ENCODE measurements around the gene PLCB3.
A peak's percentile ranks its signal among the peaks of the same experiment; 100 is the strongest.

Gene PLCB3

GRCh38 chr11:64224891-64225607 is 26.3 kb upstream of the PLCB3 start:
- in situ Hi-C loops (cut with HindIII; ENCODE audit: low sequenced_read_pairs) = loop anchor here (25.0 kb wide), 1 partner anchor 412 kb away; no protein-coding TSS in a partner anchor
- DNase-seq (ENCODE audit: low read depth) = no peak
- peak overlapping the region; percentile 61 for H3K4me3 ChIP-seq (ENCODE audit: low read depth, low read length)
- TF ChIP-seq, protein P1, sequence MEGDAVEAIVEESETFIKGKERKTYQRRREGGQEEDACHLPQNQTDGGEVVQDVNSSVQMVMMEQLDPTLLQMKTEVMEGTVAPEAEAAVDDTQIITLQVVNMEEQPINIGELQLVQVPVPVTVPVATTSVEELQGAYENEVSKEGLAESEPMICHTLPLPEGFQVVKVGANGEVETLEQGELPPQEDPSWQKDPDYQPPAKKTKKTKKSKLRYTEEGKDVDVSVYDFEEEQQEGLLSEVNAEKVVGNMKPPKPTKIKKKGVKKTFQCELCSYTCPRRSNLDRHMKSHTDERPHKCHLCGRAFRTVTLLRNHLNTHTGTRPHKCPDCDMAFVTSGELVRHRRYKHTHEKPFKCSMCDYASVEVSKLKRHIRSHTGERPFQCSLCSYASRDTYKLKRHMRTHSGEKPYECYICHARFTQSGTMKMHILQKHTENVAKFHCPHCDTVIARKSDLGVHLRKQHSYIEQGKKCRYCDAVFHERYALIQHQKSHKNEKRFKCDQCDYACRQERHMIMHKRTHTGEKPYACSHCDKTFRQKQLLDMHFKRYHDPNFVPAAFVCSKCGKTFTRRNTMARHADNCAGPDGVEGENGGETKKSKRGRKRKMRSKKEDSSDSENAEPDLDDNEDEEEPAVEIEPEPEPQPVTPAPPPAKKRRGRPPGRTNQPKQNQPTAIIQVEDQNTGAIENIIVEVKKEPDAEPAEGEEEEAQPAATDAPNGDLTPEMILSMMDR (IDR thresholded peaks at IDR 0.05; ENCODE audit: low read depth, low read length, missing control alignments) = no peak

DNA sequence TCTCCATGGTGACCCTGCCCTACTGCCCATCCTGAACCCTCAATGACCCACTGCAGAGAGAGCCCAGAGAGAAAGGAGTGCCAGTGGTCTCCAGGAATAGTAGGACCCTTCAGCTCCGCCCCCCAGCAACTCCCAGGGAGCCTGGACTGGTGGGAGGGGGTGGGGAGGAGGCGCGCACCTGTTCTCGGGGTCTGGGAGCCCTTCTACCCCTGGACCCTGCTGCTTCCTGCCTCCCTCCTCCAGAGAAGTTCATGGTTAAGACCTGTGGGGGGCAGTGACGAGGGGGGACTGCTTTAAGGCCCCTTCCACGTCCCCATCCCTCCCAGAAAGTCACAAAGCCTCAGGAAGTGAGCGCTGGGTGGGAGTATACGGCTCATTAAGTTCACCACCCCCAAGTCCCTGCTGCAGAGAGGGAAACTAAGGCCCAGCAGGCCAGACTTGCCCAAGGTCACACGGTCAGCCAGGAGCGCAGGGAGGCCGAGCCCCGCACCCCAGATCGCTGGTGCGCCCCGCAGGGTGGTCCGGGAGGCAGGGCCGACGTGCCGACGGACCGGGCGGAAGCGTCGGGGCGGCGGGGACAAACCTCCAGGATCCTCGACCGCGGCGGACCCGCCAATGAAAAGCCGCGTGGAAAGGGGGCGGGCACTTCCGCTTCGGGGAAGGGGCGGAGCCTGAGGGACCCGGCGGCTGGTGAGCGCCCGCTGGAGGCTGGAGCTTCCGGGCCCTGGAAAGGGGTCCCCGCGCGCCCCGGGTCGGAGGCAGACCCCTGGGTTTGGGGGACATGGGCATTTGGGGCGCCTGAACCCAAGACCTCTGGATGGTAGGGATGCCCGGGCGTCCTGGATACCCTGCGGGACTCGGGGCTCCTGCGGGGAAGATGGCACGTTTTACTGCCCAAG is 25.5 kb upstream of the PLCB3 start, which contains the start of the genes NUDT22 and TRPT1:
NUDT22 (plus strand) TSS at position 667 of the 899 bp plus-strand sequence. CDS start 379 bp downstream, outside the sequence.
TRPT1 (minus strand) TSS at position 579 of the 899 bp plus-strand sequence; CDS start at position 253, 326 bp downstream.
- H3K4me3 ChIP-seq (ENCODE audit: low read depth, low read length) = peak within 1 kb of the TSS; percentile 61
- in situ Hi-C loops (cut with HindIII; ENCODE audit: low sequenced_read_pairs) = no loop called here
- DNase-seq (ENCODE audit: low read depth) = no peak
- TF ChIP-seq, protein P1 (IDR thresholded peaks at IDR 0.05; ENCODE audit: low read depth, low read length, missing control alignments) = peak; percentile 37

DNA sequence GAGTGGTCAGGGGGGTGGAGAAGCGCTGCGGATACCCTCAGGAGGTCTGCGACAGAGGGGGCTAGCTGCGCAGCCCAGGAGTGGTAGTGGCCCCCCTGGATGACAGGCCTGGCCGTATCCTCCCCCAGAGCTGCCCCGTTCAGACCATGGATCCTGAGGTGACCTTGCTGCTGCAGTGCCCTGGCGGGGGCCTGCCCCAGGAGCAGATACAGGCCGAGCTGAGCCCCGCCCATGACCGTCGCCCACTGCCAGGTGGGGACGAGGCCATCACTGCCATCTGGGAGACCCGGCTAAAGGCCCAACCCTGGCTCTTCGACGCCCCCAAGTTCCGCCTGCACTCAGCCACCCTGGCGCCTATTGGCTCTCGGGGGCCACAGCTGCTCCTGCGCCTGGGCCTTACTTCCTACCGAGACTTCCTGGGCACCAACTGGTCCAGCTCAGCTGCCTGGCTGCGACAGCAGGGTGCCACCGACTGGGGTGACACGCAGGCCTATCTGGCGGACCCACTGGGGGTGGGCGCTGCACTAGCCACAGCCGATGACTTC is 24.8 kb upstream of the PLCB3 start:
- no peak for DNase-seq (ENCODE audit: low read depth)
- TF ChIP-seq, protein P1 (IDR thresholded peaks at IDR 0.05; ENCODE audit: low read depth, low read length, missing control alignments) = no peak
- peak overlapping the region; percentile 61 for H3K4me3 ChIP-seq (ENCODE audit: low read depth, low read length)
- in situ Hi-C loops (cut with HindIII; ENCODE audit: low sequenced_read_pairs) = no loop called here

DNA sequence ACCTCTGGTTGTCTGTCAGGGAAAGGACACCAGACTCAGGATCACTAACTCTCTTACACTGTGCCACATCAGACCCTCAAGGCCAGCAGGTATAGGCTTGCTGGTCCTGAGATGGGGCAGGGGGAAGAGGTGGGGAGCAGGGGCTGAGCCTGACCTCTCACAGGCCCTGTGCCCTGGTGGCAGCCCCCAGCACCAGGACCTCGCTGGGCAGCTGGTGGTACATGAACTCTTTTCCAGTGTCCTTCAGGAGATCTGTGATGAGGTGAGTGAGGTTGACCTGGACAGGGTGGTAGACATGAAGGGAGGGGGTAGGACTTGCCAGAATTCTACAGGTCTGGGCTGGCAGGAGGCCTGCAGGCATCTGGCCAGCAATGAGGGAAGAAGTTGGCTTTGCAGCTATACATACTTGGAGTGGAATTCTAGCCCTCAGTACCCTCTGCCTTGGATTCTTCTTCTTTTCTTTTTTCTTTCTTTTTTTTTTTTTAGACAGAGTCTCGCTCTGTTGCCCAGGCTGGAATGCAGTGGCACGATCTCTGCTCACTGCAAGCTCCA is 23.8 kb upstream of the PLCB3 start:
- peak overlapping the region; percentile 61 for H3K4me3 ChIP-seq (ENCODE audit: low read depth, low read length)

DNA sequence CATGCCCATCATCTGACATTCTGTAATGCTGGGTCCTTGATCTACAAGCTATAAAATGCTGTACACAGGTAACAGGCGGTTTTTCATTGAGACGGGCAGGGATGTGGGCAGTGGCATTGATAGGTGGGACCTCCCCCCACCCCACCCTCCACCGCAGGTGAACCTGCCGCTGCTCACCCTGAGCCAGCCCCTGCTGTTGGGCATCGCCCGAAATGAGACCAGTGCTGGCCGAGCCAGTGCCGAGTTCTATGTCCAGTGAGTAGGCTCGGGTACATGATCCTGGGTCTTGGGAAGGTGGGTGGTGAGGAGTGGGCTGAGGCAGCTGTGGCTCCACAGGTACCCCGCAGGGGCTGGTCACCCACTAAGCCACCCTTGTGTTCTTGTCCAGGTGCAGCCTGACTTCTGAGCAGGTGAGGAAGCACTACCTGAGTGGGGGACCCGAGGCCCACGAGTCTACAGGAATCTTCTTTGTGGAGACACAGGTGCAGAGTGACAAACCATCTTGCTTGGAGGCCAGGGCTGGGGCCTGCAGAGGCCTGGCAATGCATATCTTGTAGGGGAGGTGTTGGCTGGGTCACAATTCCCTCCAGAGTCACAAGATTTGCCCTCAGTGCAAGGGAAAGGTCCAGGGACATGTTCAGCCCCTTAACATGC is 22.1 kb upstream of the PLCB3 start:
- H3K4me3 ChIP-seq (ENCODE audit: low read depth, low read length) = no peak overlapping the region
- TF ChIP-seq, protein P1 (IDR thresholded peaks at IDR 0.05; ENCODE audit: low read depth, low read length, missing control alignments) = no peak
- in situ Hi-C loops (cut with HindIII; ENCODE audit: low sequenced_read_pairs) = no loop called here
- no peak for DNase-seq (ENCODE audit: low read depth)

More for the DNA sequence above, 23.8 kb upstream of the PLCB3 start:
- in situ Hi-C loops (cut with HindIII; ENCODE audit: low sequenced_read_pairs) = no loop called here
- TF ChIP-seq, protein P1 (IDR thresholded peaks at IDR 0.05; ENCODE audit: low read depth, low read length, missing control alignments) = no peak
- no peak for DNase-seq (ENCODE audit: low read depth)
